H1 (cell line): ENCODE data around the gene AGPAT2. TPM values are rescaled to one million over a fixed set of nuclear protein-coding genes. Genes with fewer than 3 reads are reported as not detected.

Experiments used
- CEBPB ChIP-seq: IDR thresholded peaks from 2 replicates; pipeline ENCODE4 v1.6.1; 2012; ENCODE audit warnings: low read depth, low read length
- CHD7 ChIP-seq: fragments of 300-600 bp; sonication (generic); IDR thresholded peaks from 2 replicates; pipeline ENCODE4 v1.7.1; 2012; ENCODE audit warnings: low read length, moderate library complexity, mild to moderate bottlenecking, inconsistent platforms; ENCODE audit not compliant: insufficient replicate concordance
- JUND ChIP-seq: IDR thresholded peaks from 2 replicates; pipeline ENCODE4 v1.6.1; 2011; ENCODE audit warnings: mild to moderate bottlenecking, improper control_type of control experiment, low read length
- RBBP5 ChIP-seq: IDR thresholded peaks from 2 replicates; pipeline ENCODE4 v1.7.1; 2012; ENCODE audit warnings: low read depth, mild to moderate bottlenecking, inconsistent platforms, low read length, moderate library complexity, borderline replicate concordance
- polyA plus RNA-seq, 7 experiments: library from polyadenylated mRNA; depleted of rRNA in 3 of 7; stranded (reverse) in 5 of 7; unstranded in 2 of 7; fragments of >200 nt in 5 of 7; fragments of 200-250 nt in 2 of 7; gene quantifications; 1 replicate in 5 of 7; 2 replicates in 1 of 7; 4 replicates in 1 of 7; pipeline versions ENCODE4 v1.2.1 to v1.2.3, GENCODE V29; 2011 to 2013; ENCODE audit warnings: missing spikeins in 2 of 7, mixed read lengths in 2 of 7
- total RNA-seq: library from RNA; stranded (reverse); fragmentation: NEBNext Ultra II Directional; extraction: Animal tissue kit (Norgen Biotek cat#: 25700); gene quantifications from 2 replicates; pipeline ENCODE4 v1.2.1, GENCODE V29; 2021

Gene AGPAT2
- total and polyA plus RNA-seq, 2 of the 8 experiments (the other 6 are each of a cell fraction or from before 2014, with no cell fraction given), result 31.6 to 37.6 TPM

DNA sequence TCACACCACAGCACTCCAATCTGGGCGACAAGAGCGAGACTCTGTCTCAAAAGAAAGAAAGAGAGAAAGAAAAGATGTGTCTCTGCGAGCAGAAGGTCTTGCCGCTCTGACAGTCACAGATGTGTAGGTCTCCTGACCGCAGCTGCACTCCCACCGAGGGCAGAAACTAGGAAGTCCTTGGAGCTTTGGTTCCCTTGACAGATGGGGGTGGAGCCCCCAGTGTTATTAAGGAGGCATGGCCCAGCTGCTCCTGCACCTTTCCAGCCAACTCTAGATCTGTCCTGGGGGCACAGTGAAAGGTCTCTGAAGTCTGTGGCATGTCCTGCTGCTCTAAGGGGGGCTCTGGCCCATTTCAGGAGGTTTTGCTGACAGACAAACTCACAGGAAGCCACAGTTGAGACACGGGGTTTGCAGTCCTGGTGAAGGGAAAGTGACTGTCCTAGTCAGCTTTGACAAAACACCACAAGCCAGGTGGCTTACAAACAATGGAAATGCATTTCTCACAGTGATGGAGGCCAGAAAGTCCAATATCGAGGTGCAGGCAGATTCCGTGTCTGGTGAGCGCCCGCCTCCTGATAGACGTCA, 16.1 kb upstream of the AGPAT2 start (continued):
- TF ChIP-seq CHD7 (no peak), CEBPB (no peak), RBBP5 (no peak), JUND (no peak)
